Measurements from ENCODE around the gene PSMA6.

GRCh38 chr14:35301735-35302528 is 9.8 kb downstream of the PSMA6 start:
- TF ChIP-seq CTCF (IDR thresholded peaks at IDR 0.05) (no peak), POLR2A (IDR thresholded peaks at IDR 0.05) (no peak)
